CD14-positive monocyte (primary cell): Measurements from ENCODE around the gene LCE1D. TPM values are rescaled to one million over a fixed set of nuclear protein-coding genes. Genes with fewer than 3 reads are reported as not detected.

Experiments
- DNase-seq, 3 donors: peaks; one replicate each; pipeline ENCODE4 v3.0.0-alpha.2; 2011 to 2022
- H2AFZ ChIP-seq: 2 replicates; pipeline ENCODE4 v1.6.0; 2012; ENCODE audit warnings: mild to moderate bottlenecking, low read depth, low read length, inconsistent platforms; ENCODE audit not compliant: insufficient read depth, poor library complexity, severe bottlenecking
- H3K27ac ChIP-seq, 2 donors: 1 replicate in 1 of 2; 2 replicates in 1 of 2; pipeline ENCODE4 v1.5.1; 2012 to 2013; ENCODE audit warnings: low read length in 2 of 2, control low read depth in 1 of 2, inconsistent platforms in 1 of 2, low read depth in 1 of 2, mild to moderate bottlenecking in 1 of 2
- H3K27me3 ChIP-seq, 2 donors: one replicate each; pipeline versions ENCODE4 v1.6.0 to v1.6.1; 2011 to 2013; ENCODE audit warnings: low read length in 2 of 2; ENCODE audit not compliant: control insufficient read depth in 2 of 2, insufficient read depth in 2 of 2
- H3K36me3 ChIP-seq, 2 donors: replicated peaks in 1 of 2; 1 replicate in 1 of 2; 2 replicates in 1 of 2; pipeline versions ENCODE4 v1.5.1 to v1.6.1; 2012 to 2013; ENCODE audit warnings: low read length in 2 of 2, control low read depth in 1 of 2, inconsistent platforms in 1 of 2, mild to moderate bottlenecking in 1 of 2; ENCODE audit not compliant: insufficient read depth in 2 of 2, control insufficient read depth in 1 of 2
- H3K4me1 ChIP-seq, 2 donors: 1 replicate in 1 of 2; 2 replicates in 1 of 2; pipeline versions ENCODE4 v1.5.1 to v1.6.1; 2012 to 2013; ENCODE audit warnings: low read length in 2 of 2, control low read depth in 1 of 2, inconsistent platforms in 1 of 2, mild to moderate bottlenecking in 1 of 2, moderate library complexity in 1 of 2; ENCODE audit not compliant: insufficient read depth in 2 of 2, control insufficient read depth in 1 of 2
- H3K4me2 ChIP-seq: replicated peaks from 2 replicates; pipeline ENCODE3; 2012; ENCODE audit warnings: low read length, moderate library complexity, mild to moderate bottlenecking; ENCODE audit not compliant: poor library complexity, severe bottlenecking; ENCODE audit errors: extremely low read depth
- H3K4me3 ChIP-seq, 3 experiments: fragments of 200-600 bp in 1 of 3; sonication (generic) in 1 of 3; replicated peaks in 1 of 3; 1 replicate in 2 of 3; 2 replicates in 1 of 3; pipeline ENCODE4 v1.5.1; 2011 to 2013; ENCODE audit warnings: low read length in 3 of 3, mild to moderate bottlenecking in 3 of 3, control low read depth in 2 of 3, low read depth in 2 of 3, inconsistent platforms in 1 of 3, moderate library complexity in 1 of 3
- H3K79me2 ChIP-seq: 2 replicates; pipeline ENCODE4 v1.6.0; 2012; ENCODE audit warnings: mild to moderate bottlenecking, control low read depth, inconsistent platforms, low read length, moderate library complexity; ENCODE audit not compliant: insufficient read depth
- H3K9ac ChIP-seq: 2 replicates; pipeline ENCODE4 v1.6.0; 2017; ENCODE audit warnings: low read length, mild to moderate bottlenecking; ENCODE audit not compliant: insufficient read depth, poor library complexity, severe bottlenecking
- H3K9me3 ChIP-seq, 2 donors: replicated peaks in 1 of 2; 1 replicate in 1 of 2; 2 replicates in 1 of 2; pipeline versions ENCODE4 v1.5.1 to v1.6.1; 2012 to 2013; ENCODE audit warnings: low read length in 2 of 2, control low read depth in 1 of 2; ENCODE audit not compliant: control insufficient read depth in 1 of 2, insufficient read depth in 1 of 2
- H4K20me1 ChIP-seq: 2 replicates; pipeline ENCODE4 v1.6.0; 2012; ENCODE audit warnings: mild to moderate bottlenecking, low read length, control low read depth, moderate library complexity; ENCODE audit not compliant: insufficient read depth
- H3K27ac Mint-ChIP-seq, 7 donors: one replicate each; pipeline ENCODE4 v1.8.0; 2020; ENCODE audit warnings: mild to moderate bottlenecking in 7 of 7, mixed read lengths in 7 of 7, moderate library complexity in 6 of 7, inconsistent platforms in 2 of 7
- H3K27me3 Mint-ChIP-seq, 3 donors: one replicate each; pipeline ENCODE4 v1.8.0; 2021 to 2022; ENCODE audit warnings: low read depth in 3 of 3, mild to moderate bottlenecking in 3 of 3, mixed read lengths in 3 of 3, moderate library complexity in 3 of 3, inconsistent platforms in 1 of 3
- H3K36me3 Mint-ChIP-seq, 2 donors: one replicate each; pipeline ENCODE4 v1.8.0; 2020; ENCODE audit warnings: mixed read lengths in 2 of 2, inconsistent platforms in 1 of 2, mild to moderate bottlenecking in 1 of 2
- H3K4me1 Mint-ChIP-seq: one replicate; pipeline ENCODE4 v1.8.0; 2020; ENCODE audit warnings: mild to moderate bottlenecking, mixed read lengths
- H3K4me3 Mint-ChIP-seq, 2 donors: one replicate each; pipeline ENCODE4 v1.8.0; 2020; ENCODE audit warnings: mild to moderate bottlenecking in 2 of 2, mixed read lengths in 2 of 2, moderate library complexity in 1 of 2
- H3K9me3 Mint-ChIP-seq, 7 donors: one replicate each; pipeline ENCODE4 v1.8.0; 2020 to 2022; ENCODE audit warnings: mixed read lengths in 7 of 7, mild to moderate bottlenecking in 6 of 7, moderate library complexity in 6 of 7, inconsistent platforms in 2 of 7
- CTCF ChIP-seq: fragments of 200-600 bp; IDR thresholded peaks from one replicate; pipeline ENCODE4 v1.8.0; 2022; ENCODE audit warnings: antibody characterized with exemption, mild to moderate bottlenecking
- WGBS: methylation state at CpG from one replicate; pipeline ENCODE4 v1.1.5; 2013; ENCODE audit warnings: missing lambda C conversion rate; ENCODE audit not compliant: insufficient coverage; 5-methylcytosine and 5-hydroxymethylcytosine counted together
- intact Hi-C, 2 donors: fragments of 100-400 bp; cut with micrococcal nuclease; formaldehyde crosslinking; loops; one replicate each; pipeline versions ENCODE4 v1.15.0 to v1.15.1; 2023
- polyA plus RNA-seq, 3 donors: library from polyadenylated mRNA; depleted of rRNA in 1 of 3; unstranded in 2 of 3; stranded (reverse) in 1 of 3; fragments of 300-500 nt in 2 of 3; fragments of >200 nt in 1 of 3; fragmentation: Illumina TruSeq in 2 of 3; gene quantifications; 1 replicate in 2 of 3; 2 replicates in 1 of 3; pipeline ENCODE4 v1.2.3, GENCODE V29; 2012 to 2021

LCE1D gene
- polyA plus RNA-seq, 3 donors = not detected

- TF ChIP-seq CTCF = no peak
- no peak overlapping the region for H3K27ac Mint-ChIP-seq
- H3K9me3 Mint-ChIP-seq = peaks cover 0 to 23% (median 6%) of the 10 kb centered on the region in 7 donors
- no peaks in the 10 kb centered on the region for H3K27me3 ChIP-seq
- no peaks in the 10 kb centered on the region for H3K9me3 ChIP-seq
- H3K79me2 ChIP-seq = no peaks in the 10 kb centered on the region
- no peak overlapping the region for H3K4me3 ChIP-seq
- H3K27ac ChIP-seq = no peak overlapping the region
- no peak overlapping the region for H3K4me3 Mint-ChIP-seq
- peaks cover 2 to 10% (median 4%) of the 10 kb centered on the region in 3 donors for H3K27me3 Mint-ChIP-seq
- no peaks in the 10 kb centered on the region for H3K36me3 Mint-ChIP-seq
- no peaks in the 10 kb centered on the region for H3K4me1 Mint-ChIP-seq
- WGBS = 50% methylated on average over 1 of the region's 2 CpGs
- intact Hi-C loops = no loop called here
- DNase-seq = no peak
- H3K4me1 ChIP-seq = no peaks in the 10 kb centered on the region
- H2AFZ ChIP-seq = no peak overlapping the region
- H4K20me1 ChIP-seq = no peaks in the 10 kb centered on the region
- no peaks in the 10 kb centered on the region for H3K36me3 ChIP-seq
- H3K4me2 ChIP-seq = no peak overlapping the region
- no peak overlapping the region for H3K9ac ChIP-seq
Observed at GRCh38 chr1:152836870-152837269, 40.3 kb downstream of the LCE1D start.

- H3K4me1 Mint-ChIP-seq = no peaks in the 10 kb centered on the region
- Histone ChIP-seq H4K20me1 (no peaks in the 10 kb centered on the region), H3K4me1 (no peaks in the 10 kb centered on the region), H3K79me2 (no peaks in the 10 kb centered on the region), H3K9ac (no peak within 1 kb of the TSS), H3K9me3 (no peaks in the 10 kb centered on the region), H3K27ac (no peak within 1 kb of the TSS), H3K4me3 (no peak within 1 kb of the TSS), H2AFZ (no peak within 1 kb of the TSS), H3K27me3 (no peaks in the 10 kb centered on the region), H3K36me3 (no peaks in the 10 kb centered on the region), H3K4me2 (no peak within 1 kb of the TSS)
- H3K4me3 Mint-ChIP-seq = no peak within 1 kb of the TSS
- H3K27me3 Mint-ChIP-seq = peaks cover 0 to 13% (median 5%) of the 10 kb centered on the region in 3 donors
- intact Hi-C loops = no loop called here
- no peak within 1 kb of the TSS for H3K27ac Mint-ChIP-seq
- peaks cover 0 to 3% (median 0%) of the 10 kb centered on the region in 7 donors for H3K9me3 Mint-ChIP-seq
- WGBS = 94% methylated on average over 2 of the region's 3 CpGs
- DNase-seq = no peak
- no peak for TF ChIP-seq CTCF
- no peaks in the 10 kb centered on the region for H3K36me3 Mint-ChIP-seq
Observed at GRCh38 chr1:152842556-152842955, 46.0 kb downstream of the LCE1D start, which contains the start of gene LCE6A. LCE6A (plus strand) TSS chr1:152842856; CDS start chr1:152843521, 665 bp downstream.

Other genes with a start within 250 kb of the LCE1D start
- not detected for gene LCE3E, start 229.9 kb upstream of the LCE1D start, polyA plus RNA-seq
- gene LCE3D, start 216.2 kb upstream of the LCE1D start, polyA plus RNA-seq = not detected
- gene LCE3C, start 196.5 kb upstream of the LCE1D start, polyA plus RNA-seq = not detected
- gene LCE3B, start 182.9 kb upstream of the LCE1D start, polyA plus RNA-seq = not detected
- not detected for gene LCE3A, start 173.6 kb upstream of the LCE1D start, polyA plus RNA-seq
- gene LCE2D, start 133.3 kb upstream of the LCE1D start, polyA plus RNA-seq = not detected
- not detected for gene LCE2C, start 121.4 kb upstream of the LCE1D start, polyA plus RNA-seq
- gene LCE2B, start 110.6 kb upstream of the LCE1D start, polyA plus RNA-seq = not detected
- not detected for gene LCE2A, start 98.4 kb upstream of the LCE1D start, polyA plus RNA-seq
- gene LCE4A, start 88.6 kb upstream of the LCE1D start, polyA plus RNA-seq = not detected
- gene KPRP, start 38.7 kb upstream of the LCE1D start, polyA plus RNA-seq = not detected
- not detected for gene LCE1F, start 21.6 kb upstream of the LCE1D start, polyA plus RNA-seq
- not detected for gene LCE1E, start 10.5 kb upstream of the LCE1D start, polyA plus RNA-seq
- not detected for gene LCE1C, start 9.9 kb downstream of the LCE1D start, polyA plus RNA-seq
- not detected for gene LCE1B, start 15.2 kb downstream of the LCE1D start, polyA plus RNA-seq
- not detected for gene LCE1A, start 30.8 kb downstream of the LCE1D start, polyA plus RNA-seq
- not detected for gene LCE6A, start 46.1 kb downstream of the LCE1D start, polyA plus RNA-seq
- not detected for gene LCE7A, start 63.3 kb downstream of the LCE1D start, polyA plus RNA-seq
- gene SMCP, start 81.6 kb downstream of the LCE1D start, polyA plus RNA-seq = not detected
- not detected for gene IVL, start 111.8 kb downstream of the LCE1D start, polyA plus RNA-seq
- not detected for gene SPRR5, start 150.5 kb downstream of the LCE1D start, polyA plus RNA-seq
- gene SPRR4, start 173.9 kb downstream of the LCE1D start, polyA plus RNA-seq = not detected
- not detected for gene SPRR1A, start 187.4 kb downstream of the LCE1D start, polyA plus RNA-seq
- gene SPRR3, start 205.0 kb downstream of the LCE1D start, polyA plus RNA-seq = not detected
- not detected for gene SPRR1B, start 234.5 kb downstream of the LCE1D start, polyA plus RNA-seq
- not detected for gene SPRR2D, start 244.4 kb downstream of the LCE1D start, polyA plus RNA-seq